Endothelial cell of umbilical vein (primary cell): ENCODE measurements around the gene ANTXRL.

Source experiments
- CTCF ChIP-seq, 2 donors: IDR thresholded peaks; 1 replicate in 1 of 2; 2 replicates in 1 of 2; pipeline ENCODE4 v1.5.1; 2011; ENCODE audit warnings: low read length in 2 of 2, mild to moderate bottlenecking in 2 of 2, moderate library complexity in 2 of 2, control low read depth in 1 of 2, inconsistent platforms in 1 of 2, low read depth in 1 of 2; ENCODE audit not compliant: insufficient read depth in 1 of 2; ENCODE audit errors: extremely low read depth in 1 of 2
- FOS ChIP-seq: IDR thresholded peaks from 2 replicates; pipeline ENCODE4 v1.6.1; 2011; ENCODE audit warnings: mild to moderate bottlenecking, low read length, moderate library complexity, borderline replicate concordance; ENCODE audit not compliant: insufficient read depth
- GATA2 ChIP-seq: IDR thresholded peaks from 2 replicates; pipeline ENCODE4 v1.7.0; 2011; ENCODE audit warnings: low read depth, mild to moderate bottlenecking, moderate library complexity, mixed read lengths, low read length; ENCODE audit not compliant: insufficient read length, insufficient read depth
- JUN ChIP-seq: IDR thresholded peaks from 2 replicates; pipeline ENCODE4 v1.6.1; 2011; ENCODE audit warnings: borderline replicate concordance, low read depth; ENCODE audit not compliant: insufficient read length, insufficient read depth
- POLR2A ChIP-seq: IDR thresholded peaks from 2 replicates; pipeline ENCODE4 v1.6.1; 2012; ENCODE audit warnings: low read depth, mild to moderate bottlenecking, control low read depth, low read length
- POLR2AphosphoS5 ChIP-seq: IDR thresholded peaks from 2 replicates; pipeline ENCODE4 v1.6.1; 2012; ENCODE audit warnings: low read depth, mild to moderate bottlenecking, control low read depth, low read length, moderate library complexity; ENCODE audit not compliant: insufficient read depth

- TF ChIP-seq CTCF (IDR thresholded peaks at IDR 0.05; ENCODE audit: extremely low read depth in 1 of 2, insufficient read depth in 1 of 2, low read depth in 1 of 2, low read length in 2 of 2) (no peak), JUN (no peak), GATA2 (no peak), POLR2A (no peak), FOS (no peak), POLR2AphosphoS5 (no peak)
Observed at GRCh38 chr10:46273506-46274477, 13.0 kb upstream of the ANTXRL start.
